GM12892 (cell line): Measurements from ENCODE around the gene GRIN2C.

Experiments used
- DNase-seq: peaks from one replicate; pipeline ENCODE4 v3.0.0; 2011; ENCODE audit not compliant: insufficient read length
- FAIRE-seq: peaks from 2 replicates; lab custom pipeline; 2011; peaks lifted over from hg19 to GRCh38; lab: Jason Lieb, UNC
- POLR2A ChIP-seq: IDR thresholded peaks from 2 replicates; pipeline ENCODE4 v1.6.1; 2011; ENCODE audit warnings: low read depth, low read length, control low read depth
- POLR2AphosphoS5 ChIP-seq: IDR thresholded peaks from 2 replicates; pipeline ENCODE4 v1.6.1; 2011; ENCODE audit warnings: low read depth, low read length, control low read depth
- TAF1 ChIP-seq: IDR thresholded peaks from 2 replicates; pipeline ENCODE4 v1.6.1; 2011; ENCODE audit warnings: low read depth, mild to moderate bottlenecking, control low read depth, low read length, borderline replicate concordance

GRIN2C gene

GRCh38 chr17:74877592-74878548, 18.2 kb upstream of the GRIN2C start:
- TF ChIP-seq POLR2A (no peak), POLR2AphosphoS5 (no peak), TAF1 (no peak)
- DNase-seq (no peak), FAIRE-seq (no peak)

- DNase-seq, result no peak
- TF ChIP-seq POLR2AphosphoS5 (no peak), TAF1 (no peak), POLR2A (no peak)
- no peak for FAIRE-seq
Observed at GRCh38 chr17:74875977-74876593, 16.4 kb upstream of the GRIN2C start.

DNA sequence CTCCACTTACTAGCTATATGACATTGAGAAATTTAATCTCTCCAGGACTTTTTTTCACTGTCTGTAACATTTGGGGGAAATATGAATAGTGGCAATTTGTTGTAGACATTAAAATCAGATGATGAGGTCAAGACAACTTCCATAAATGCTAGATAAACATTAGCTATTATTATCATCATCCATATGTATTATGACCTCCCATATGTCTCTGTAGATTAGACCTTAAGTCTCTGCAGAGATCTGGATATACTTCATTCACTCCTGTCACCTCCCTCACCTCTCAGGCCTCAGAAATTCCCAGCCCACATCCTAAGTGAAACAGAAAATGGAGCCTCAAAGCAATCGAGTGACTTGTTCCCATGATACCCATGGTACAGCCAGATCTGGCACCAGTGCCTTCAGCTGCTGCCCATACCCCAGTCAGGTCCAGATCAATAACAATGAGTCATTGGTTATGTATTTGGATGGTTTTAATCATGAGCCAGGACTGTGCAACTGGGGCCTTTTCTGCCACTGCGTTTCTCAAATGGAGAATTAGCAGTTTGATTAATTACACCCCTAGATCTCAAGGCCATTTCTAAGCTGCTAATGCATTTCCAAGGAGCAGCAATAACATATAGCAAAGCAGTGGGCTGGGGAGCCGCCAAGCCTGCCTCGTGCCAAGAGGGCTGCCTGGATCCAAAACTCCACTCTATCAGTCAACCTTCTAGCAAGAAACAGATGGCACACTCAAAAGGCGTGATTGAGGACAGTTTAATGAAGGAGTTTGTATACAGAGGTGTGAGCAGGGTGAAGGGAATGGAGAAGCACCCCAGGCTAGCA, 15.7 kb upstream of the GRIN2C start:
- no peak for TF ChIP-seq TAF1
- TF ChIP-seq POLR2A, result no peak
- no peak for TF ChIP-seq POLR2AphosphoS5
- FAIRE-seq, result no peak

GRCh38 chr17:74874615-74875037, 14.9 kb upstream of the GRIN2C start:
- DNase-seq (no peak), FAIRE-seq (no peak)
- TF ChIP-seq TAF1, result no peak
- no peak for TF ChIP-seq POLR2AphosphoS5
- TF ChIP-seq POLR2A, result no peak

More for the DNA sequence above, 15.7 kb upstream of the GRIN2C start:
- no peak for DNase-seq

DNA sequence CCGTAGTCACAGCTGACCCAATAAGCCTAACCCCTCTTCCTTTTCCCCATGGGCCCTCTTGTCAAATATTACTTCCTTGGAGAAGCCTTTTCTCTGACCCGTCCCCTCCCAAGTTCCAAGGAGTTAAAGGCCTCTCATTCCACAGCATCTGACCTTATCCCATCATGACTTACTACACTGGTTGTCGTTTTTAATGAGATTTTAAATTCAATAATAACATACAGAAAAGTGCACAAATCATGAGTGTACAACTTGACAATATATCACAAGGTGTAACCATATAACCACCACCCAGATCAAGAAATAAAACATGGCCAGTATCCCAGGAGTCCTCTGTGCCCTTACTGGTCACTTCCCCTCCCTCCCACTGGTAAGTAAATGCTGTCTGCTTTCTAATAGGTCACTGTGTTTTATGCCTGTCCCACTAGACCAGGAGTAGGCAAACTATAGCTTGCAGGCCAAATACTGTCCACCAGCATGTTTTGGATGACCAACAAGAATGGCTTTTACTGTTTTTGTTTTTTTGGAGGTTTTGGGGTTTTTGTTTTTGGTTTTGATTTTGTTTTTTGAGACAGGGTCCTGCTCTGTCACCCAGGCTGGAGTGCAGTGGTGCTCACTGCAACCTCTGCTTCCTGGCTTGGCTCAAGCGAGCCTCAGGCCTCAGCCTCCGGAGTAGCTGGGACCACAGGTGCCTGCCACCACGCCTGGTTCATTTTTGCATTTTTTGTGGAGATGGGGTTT, 14.4 kb upstream of the GRIN2C start:
- FAIRE-seq (no peak), DNase-seq (no peak)
- TF ChIP-seq TAF1, result no peak
- TF ChIP-seq POLR2AphosphoS5, result no peak
- TF ChIP-seq POLR2A, result no peak

DNA sequence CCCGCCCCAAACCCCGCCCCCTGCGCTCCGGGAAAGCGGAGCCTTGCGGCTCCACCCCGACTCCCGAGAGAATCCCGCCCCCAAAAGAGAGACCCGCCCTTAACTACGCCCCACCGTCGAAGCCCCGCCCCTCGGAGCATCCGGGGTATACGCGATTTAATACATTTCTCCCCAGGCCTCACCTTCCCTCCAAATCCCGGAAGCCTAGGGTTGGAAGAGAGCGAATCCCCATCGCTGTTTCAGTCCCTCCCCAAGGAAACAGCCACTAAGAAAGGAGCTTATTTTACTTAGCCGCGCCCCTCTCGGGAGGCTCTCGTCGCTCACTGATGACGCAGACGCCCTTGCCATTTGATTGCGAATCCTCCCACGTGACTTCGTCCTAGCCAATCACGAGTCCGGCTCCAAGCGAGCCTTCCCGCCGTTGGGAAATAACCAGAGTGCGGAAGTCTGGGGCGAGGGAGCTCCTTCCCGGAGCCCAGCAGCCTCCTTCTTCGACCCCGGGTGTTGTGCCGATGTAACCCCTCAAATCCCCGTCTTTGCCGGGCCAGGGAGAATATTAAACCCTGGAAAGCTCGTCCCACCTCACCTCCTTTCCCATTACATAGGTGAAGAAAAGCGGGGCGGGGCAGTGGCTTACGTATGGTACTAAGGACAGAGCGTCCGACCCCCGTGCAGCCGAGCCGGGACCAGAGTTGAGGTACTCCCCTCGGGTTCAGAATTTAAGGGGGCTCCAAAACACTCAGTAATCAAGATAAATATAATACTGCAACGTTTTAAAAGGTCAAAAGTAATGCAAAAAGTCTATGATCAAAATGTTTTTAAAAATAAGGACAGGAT, 13.6 kb upstream of the GRIN2C start:
- FAIRE-seq (peak; percentile 94), DNase-seq (peak; percentile 98)
- TF ChIP-seq TAF1 (peak; percentile 88; the same call in 1 of the 2 replicates), POLR2AphosphoS5 (peak; percentile 93), POLR2A (peak; percentile 93)

- TF ChIP-seq POLR2A (peak; percentile 79), POLR2AphosphoS5 (peak; percentile 53; the same call in 1 of the 2 replicates), TAF1 (peak; percentile 91)
- DNase-seq (no peak), FAIRE-seq (no peak)
Observed at GRCh38 chr17:74872313-74873036, 12.8 kb upstream of the GRIN2C start, which contains the start of gene FDXR. FDXR (minus strand) TSS chr17:74872994; CDS start chr17:74872944, 50 bp downstream.

DNA sequence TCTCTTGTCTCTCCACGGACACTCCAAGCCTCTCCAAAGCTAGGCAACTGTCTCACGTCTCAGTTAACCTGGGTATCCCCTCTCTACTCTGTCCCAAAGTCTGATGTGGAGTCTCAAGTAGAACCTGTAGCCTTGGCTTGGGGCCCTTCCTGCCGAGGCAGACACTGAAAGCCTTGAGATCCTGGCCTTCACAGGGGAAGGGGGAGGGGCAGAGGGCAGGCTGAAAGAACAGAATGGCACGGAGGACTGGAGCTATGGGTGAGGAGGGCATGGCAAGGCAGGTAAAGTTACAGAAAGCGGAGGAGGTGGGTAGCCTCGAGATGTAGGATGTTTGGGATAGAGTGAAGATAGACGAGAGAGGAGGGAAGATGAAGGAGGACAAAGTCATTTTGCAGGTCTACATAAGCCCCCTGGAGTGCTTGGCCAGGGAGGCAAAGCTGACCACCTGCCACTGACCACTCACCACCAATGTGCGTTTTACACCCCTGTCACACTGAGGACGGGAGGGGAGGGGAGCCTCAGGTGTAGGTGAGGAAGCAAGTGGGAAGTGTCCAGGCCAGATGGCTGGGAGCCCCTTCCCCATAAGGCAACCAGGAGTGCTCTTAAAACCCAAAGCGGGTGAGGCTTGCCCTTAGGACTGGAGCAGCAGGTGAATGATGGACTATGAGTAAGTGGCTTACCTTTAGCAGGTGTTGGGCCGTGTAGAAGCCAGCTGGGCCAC, 11.8 kb upstream of the GRIN2C start:
- no peak for TF ChIP-seq POLR2A
- no peak for TF ChIP-seq POLR2AphosphoS5
- no peak for TF ChIP-seq TAF1
- FAIRE-seq (no peak), DNase-seq (no peak)
